GM18907 (cell line): ENCODE measurements around the gene FSIP1.

ENCODE experiments used
- ATAC-seq: cut with Tn5 transposase; IDR thresholded peaks from one replicate; pipeline ENCODE4 v1.9.1; 2021; ENCODE audit warnings: mild to moderate bottlenecking, moderate library complexity; ENCODE audit not compliant: unreplicated experiment

Gene FSIP1

DNA sequence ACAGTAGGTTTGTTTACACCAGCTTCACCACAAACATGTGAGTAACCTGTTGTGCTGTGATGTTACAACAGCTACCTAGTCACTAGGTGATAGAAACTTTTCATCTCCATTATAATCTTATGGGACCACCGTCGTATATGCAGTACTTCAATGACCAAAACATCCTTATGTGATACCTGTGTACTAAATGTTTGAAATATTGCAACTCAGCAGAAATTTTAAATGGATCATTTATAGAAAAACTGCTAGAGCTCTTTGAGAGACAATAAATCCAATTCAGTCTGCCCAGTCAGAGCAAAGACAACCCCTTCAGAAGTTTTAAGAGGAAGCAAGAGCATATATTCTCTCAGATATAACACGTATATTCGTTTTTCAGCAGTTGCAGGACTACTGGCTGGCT, 128.3 kb downstream of the FSIP1 start:
- no peak for ATAC-seq

DNA sequence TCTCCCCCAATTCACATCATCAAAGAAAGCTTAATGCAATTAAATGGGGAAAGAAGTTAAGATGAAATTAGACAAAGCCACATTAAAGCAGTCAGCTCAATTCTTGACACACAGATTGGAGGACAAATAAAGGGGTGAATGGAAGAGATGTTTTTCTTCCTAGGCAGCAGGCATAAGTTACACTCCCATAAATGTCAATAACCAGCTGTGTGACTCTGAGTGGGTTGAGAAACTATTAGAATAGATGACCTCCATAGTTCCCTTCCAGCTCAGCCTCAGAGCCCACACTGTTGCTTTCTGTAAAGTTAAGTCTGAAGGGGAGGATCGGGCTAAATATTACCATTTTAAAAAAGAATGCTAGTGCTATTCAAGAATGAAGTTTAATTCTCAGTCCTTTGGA, 130.8 kb downstream of the FSIP1 start:
- no peak for ATAC-seq

DNA sequence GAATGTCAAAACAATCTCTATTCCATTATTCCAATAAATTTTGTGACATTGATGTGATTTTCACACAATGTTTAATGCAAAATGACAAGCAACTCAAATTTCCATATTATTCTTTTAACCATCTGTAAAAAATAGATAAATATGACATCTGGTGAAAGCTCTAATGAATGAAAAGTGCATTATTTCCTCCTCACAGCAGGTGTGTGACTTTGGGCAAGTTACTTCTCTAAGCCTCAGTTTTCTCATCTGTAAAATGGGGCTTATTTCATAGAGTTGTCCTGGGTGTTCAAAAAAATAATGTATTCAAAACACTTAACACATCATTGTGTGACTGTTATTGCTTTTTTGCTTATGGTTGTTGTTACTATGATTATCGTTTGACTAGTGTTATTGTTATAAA, 131.3 kb downstream of the FSIP1 start:
- ATAC-seq: no peak

DNA sequence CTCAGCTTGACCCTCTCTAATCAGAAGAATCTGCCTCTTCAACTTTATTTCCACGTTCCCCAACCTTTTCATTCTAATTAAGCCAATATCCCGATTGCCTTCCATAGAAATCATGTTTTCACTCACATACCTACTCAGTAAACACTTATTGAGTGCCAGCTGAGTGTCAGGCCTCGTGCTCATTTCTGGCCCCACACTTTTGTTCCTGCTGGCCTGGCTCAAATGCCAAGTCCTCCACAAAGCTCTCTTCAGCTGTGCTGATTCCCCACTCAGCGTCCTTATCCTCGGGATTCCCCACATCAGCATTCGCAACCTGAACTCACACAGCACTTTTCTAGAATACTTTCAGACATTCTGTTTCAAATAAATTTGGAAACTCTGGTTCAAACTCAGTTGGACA, 132.9 kb downstream of the FSIP1 start:
- ATAC-seq: no peak

DNA sequence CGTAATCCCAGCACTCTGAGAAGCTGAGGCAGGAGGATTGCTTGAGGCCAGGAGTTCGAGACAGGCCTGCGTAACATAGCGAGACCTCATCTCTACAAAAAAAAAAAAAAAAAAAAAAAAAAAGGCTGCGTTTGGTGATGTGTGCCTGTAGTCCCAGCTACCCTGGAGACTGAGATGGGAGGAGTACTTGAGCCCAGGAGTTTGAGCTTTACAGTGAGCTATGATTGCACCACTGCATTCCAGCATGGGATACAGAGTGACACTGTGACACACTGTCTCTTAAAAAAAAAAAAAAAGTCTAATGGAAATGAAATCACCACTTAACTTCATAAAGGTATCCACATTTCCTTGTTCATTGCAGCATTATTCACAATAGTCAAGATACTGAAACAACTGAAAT, 136.2 kb downstream of the FSIP1 start:
- no peak for ATAC-seq

DNA sequence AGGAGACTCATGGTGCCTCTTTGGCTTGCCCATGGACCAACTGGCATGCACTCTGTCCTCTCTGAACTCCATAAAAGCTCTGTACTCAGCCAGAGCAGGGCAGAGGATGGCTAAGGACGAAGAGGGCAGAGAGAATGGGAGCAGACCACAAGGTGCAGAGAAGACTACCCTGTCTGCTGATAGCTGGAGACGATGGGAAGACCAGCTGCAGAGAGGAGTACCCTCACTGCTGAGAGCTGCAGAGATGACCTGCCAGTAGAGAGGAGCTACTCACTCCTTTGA, 136.7 kb downstream of the FSIP1 start:
- ATAC-seq: no peak

DNA sequence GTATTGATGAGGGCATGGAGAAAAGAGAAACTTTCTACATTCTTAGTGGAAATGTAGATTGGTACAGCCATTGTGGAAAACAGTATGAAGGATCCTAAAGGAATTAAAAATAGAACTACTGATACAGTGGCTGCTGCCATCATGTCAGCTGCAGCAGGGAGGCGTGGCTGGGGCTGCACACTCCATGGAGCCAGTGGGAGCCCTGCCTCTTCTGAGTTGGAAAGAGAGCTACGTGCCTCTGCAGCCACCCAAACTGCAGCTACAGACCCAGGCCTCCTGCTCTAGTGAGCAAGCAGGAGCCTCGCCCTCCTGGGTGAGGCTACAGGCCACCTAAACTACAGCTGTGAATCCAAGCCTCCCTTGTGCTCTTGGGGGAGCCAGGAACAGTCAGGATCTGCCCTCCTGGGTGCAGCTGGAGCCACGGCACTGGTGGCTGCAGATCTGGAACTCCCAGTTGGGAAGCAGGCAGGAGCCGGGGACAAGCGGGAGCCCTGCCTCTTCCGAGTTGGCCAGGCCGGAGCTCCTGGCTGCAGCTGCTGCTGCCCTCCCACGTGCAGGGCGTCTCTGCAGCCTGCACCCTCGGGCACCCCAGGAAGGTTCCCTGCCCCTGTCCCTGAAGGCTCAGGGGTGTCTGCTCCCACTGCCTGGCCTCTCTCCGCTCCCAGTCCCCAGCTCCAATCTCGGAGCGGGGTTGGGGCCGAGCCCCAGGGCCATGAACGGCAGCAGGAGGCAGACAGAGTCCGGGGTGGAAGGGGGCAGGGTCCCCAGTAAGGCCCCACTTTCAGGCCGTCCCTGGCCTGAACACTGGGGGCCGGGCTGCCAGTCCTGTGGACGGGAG, 137.3 kb downstream of the FSIP1 start:
- no peak for ATAC-seq

DNA sequence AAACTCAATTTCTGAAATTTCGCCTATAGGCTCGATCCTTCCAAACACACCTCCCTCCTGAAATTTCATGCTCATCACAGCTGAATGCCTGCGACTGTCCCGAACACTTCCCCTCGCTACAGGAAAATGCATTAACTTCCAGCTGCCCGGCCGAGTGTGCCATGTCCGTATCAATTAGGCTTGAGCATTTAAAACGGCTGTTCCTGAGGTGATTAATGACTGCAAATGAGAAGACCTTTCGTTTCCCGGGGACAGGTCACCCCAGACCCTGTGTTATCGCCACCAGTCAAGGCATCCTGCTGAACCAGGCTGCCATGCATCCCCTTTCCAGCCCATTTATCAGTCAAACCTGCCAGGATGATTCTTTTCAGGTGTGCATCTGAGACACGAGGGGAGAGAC, 138.5 kb downstream of the FSIP1 start:
- no peak for ATAC-seq

DNA sequence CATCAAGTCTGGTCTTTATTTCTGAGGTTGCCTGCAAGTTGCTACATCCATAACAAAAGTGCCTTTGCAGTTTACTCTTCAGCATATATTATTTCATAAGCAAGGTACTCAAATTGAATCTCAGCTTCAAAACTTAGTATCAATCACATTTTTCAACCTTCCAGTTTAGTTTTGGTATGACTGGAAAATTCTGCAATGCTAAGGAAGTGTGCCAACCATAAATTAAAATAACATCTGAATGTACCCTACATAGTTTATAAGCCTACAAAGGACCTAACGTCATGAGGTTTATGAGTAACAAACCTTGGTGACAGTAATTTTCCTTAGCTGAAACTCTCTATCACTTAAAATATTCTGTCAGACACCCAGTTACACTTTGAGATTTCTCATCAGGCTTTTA, 138.9 kb downstream of the FSIP1 start:
- no peak for ATAC-seq

DNA sequence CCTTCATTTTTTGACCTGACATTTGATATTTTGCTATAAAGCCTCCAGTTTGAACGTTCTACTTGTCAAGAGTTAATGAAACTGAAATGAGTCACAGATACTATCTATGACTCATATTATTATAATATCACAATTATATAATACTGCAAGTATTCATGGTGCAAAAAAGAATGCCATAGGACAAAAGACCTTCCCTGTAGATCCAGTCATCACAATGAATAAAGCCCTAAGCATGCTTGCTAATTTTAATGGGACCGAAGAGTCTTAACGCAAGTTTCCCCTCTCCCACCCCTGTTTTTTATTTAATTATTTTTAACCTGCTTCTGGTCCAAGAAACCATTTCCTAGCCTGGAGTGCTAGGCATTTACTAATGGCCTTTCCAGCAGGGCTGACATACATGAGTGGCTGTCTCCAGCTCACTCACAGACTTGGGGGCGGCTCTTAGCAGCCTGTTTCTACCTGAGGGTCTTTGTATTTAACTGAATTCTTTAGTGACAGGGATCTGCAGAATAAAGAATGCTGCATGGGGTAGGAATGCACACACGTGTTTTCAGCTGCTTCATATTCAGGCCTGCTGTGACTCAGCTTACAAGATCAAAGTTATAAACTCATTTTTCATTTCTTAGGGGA, 140.5 kb downstream of the FSIP1 start:
- ATAC-seq: no peak

DNA sequence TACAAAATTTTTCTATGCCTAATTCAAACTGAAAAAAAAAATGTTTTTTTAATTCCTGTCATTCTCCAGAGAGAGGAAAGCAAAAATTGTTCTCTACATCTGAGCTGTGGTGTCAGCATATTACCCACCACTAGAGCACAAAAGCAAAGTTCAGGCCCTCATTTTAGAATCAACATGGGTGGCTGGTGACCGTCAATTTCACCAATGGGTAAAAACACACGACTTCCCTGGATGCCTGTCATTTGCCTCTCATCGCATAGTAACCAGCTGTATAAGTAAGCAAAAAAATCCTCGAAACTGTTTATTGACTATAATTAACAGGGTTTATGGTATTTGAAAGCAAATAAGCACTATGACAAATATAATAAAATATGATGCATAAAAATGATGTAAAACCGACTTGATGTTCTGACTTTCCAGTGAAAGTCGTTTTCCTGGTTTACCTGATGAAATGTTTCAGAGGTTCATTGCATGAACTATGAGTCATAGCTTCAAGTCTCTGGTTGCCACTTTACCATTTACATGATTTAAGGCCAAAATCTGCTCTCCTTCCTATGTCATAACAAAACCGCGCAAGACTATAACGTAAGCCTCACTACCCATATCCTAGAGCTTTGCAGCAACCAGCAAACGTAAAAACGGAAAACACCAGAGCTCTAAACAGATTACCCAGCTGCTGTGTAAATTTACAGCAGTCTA, 141.3 kb downstream of the FSIP1 start:
- ATAC-seq: no peak

DNA sequence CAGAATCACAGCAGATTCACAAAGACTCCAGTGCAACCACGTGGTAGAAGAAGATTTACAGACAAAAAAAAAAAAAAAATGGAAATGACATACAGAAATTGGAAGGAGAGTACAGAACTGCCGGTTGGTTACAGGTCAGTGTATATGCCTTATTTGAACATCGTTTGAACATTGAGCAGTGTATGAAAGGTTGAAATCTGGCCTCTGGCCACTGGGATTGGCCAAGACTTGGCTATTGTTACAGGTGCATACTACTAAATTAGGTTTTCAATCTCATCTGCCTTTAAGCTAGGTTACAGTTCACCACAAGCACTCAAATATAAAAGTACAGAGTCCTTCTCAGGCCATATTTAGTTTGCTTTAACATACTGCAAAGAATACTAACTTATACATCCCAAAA, 142.0 kb downstream of the FSIP1 start:
- ATAC-seq: no peak

DNA sequence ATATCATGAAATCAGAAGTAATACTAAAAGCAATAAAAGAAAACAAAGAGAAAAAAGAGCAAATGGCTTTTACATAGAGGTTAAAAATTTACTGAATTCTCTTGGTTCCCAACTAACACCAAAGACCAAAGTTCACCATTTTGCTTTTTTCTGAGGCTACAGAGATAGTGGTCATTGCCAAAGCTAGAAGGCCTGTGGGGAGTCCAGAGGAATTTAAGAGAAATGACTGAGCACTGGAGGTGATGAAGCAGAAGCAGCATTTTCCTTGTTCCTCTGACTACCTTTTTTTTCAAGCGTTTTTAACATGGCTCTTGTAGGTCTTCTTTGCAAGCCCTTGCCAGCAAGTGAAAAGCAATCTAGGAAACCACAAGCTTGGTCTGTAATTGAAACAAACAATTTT, 143.6 kb downstream of the FSIP1 start:
- no peak for ATAC-seq

DNA sequence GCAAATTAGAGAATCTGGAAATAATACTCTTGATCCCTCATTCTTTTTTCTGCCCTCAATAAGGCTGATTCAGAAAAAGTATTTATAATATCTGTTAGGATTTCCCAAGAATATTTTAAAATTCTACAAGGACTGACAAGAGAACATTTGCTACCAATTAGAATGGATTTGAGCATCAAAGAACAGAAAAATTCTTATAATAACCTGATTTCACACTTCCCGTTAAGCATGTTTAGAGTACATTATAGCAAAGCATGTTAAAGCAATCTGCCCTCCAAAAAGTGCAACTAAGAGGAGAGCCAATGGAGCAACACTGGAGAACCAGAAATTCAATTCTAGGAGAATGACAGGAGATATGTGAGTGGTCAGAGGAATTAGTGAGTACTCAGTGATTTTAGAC, 144.6 kb downstream of the FSIP1 start:
- no peak for ATAC-seq

DNA sequence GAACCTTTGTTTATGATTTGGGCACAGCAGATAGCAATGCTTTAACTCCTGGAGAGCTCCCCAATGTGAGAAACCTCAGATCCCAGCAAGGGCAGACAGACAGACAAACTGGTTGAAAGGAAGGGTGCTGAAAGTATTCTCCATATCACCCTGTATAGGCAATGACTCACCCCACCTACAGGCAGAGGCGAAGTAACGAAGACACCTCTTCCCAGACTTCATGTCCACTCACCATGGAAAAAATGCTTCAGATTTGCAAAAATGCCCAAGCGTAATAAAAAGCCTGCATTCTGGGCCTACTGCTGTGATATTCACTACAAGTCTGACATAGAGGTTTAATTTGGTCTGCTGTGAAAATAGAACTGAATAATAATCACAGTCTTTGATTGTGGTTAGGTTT, 151.3 kb downstream of the FSIP1 start:
- ATAC-seq: no peak

DNA sequence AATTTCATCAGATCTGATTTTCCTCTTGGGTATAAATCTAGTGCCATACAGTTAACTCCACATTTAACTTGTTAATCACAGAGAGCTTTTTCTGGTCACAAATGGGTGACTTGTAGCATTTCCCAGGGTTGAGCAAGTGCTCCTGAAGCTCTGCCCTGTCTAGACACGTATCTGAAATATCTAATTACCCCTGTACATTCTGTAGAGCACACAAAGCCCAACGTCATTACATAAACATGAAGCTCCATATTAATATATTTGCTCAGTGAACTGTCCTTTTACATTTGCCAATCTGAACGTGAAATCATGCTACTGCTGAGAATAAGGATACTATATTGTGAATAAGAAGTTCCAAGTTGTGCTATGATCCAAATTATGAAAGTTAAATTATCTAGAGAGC, 152.7 kb downstream of the FSIP1 start:
- no peak for ATAC-seq

DNA sequence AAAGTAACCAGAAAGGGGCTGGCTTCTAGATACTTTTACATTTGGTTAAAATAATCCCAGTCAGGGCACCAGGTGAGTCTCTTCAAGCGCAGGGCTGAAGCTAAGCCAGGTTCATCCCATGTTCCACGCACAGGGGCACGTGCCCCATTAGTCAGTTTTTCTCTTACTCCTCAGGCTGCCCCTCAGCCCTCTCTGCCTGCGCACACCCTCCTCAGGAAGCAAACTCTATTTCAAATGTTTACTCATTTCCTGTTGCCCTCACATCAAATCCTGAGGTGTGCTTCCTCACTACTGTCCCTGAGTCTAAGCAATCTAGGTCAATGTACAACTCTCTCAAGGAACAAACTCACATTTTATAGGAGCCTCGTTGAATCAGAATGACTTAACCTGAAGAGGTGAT, 153.3 kb downstream of the FSIP1 start:
- no peak for ATAC-seq

DNA sequence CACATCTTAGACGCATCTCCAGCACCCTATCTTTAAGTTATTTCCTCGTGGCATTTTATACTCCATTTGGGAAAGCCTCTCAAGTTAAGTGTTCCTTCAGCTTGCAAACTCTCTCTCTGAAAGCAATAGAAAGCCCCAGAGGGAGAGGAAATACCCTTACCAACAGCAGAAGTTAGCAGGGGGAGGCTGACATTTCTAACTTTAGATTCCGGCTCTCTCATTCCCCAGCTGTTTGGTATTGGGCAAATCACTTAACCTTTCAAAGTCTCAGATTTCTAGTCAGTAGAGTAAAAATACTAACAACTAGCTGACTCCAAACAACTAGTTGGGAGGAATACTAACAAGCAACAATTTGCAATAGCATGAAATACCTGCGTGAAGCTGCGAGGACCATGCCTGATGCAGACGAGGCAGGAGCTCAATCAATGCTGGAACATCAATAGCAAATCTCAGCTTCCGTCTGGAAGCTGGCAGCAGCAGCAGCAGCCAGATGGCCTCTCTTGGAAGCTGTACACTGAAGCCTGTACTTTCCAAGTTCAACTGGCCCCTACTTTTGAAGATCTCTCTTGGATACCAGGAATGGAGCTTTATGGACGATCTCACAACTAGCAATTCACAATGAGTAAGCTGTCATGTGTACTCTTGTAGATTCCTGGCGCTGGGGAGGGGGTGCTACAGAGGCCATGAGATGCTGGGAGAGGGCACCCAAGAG, 153.9 kb downstream of the FSIP1 start:
- no peak for ATAC-seq

DNA sequence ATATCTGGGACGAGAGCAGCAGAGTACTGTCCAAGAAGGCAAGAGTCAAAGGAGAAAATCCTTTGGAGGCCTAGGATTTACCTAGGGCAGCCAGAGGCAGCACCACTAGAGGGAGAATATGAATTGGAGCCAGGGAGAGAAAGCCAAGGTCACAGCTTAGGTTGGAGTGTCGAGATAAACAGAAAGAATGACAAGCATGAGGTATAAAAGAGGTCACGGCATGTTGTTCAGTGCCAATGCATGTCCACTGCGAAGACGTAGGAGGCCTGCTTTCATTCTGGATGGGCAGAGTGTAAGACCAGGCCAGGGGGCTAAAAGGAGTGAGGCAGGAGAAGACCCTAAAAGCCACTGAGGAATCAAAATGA, 154.5 kb downstream of the FSIP1 start:
- no peak for ATAC-seq

DNA sequence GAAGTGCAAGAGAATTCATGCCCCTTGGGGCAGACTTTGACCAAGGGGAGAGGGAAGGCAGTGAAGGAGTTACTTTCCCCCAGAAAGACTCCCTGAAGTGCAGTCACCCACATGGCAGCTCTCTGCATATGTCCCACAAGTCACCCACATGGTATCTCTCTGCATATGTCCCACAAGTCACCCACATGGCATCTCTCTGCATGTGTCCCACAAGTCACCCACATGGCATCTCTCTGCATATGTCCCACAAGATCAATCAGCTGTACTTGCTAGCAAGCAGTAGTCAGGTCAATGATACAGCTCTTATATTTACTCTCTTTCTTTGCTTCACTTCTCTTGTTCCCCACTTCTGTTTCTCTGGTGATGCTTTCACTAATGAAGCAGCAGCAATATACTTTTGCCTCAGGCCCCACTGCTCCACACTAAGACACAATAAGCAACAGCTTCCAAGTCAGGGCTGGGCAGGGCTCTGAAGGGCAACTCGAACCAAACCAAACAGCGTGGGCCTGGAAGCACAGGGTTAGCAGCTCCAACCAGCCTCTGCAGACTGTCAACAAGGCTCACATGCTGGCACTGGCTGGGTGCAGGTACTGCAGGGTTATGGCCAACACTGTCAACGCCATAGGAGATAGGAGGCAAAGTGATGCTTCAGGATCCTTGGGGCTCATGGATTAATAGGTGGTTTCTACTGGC, 155.0 kb downstream of the FSIP1 start:
- ATAC-seq: no peak

DNA sequence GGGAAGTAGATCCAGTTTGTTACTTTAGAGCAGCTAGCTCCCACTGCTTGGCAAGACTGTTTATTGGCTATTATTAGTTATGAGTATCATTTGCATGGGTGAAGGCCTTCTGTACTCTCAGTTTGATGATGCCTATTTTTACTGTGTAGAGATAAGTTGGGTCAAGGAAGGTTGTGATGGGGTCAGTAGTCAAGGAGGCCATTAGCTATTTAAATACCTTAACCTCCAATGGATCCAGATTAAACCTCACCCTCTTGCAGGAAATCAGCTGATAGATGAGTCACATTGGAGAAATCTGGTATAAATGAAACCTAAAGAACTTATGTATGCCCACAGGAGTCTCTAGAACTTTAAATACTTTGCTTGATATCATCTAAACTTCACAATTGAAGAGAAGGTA, 156.8 kb downstream of the FSIP1 start:
- no peak for ATAC-seq
